Endometrial microvascular endothelial cells (primary cell): ENCODE data around the gene ADAMTSL2. TPM values are rescaled to one million over a fixed set of nuclear protein-coding genes. Genes with fewer than 3 reads are reported as not detected.

Source experiments
- in situ Hi-C: cut with HindIII; loops from 2 replicates; pipeline ENCODE4 v1.10.0; 2017; ENCODE audit warnings: low sequenced_read_pairs, low pct_unique_long_range_greater_than_20kb; ENCODE audit errors: inconsistent ontology term
- total RNA-seq: library from RNA; depleted of rRNA; stranded (reverse); fragments of >200 nt; gene quantifications from one replicate; pipeline ENCODE4 v1.2.3, GENCODE V29; 2015; ENCODE audit errors: inconsistent ontology term

ADAMTSL2 gene
- total RNA-seq, 1 donor from 2014 or later: not detected

- in situ Hi-C loops: no loop called here
Observed at GRCh38 chr9:133606708-133607025, 72.2 kb downstream of the ADAMTSL2 start.

DNA sequence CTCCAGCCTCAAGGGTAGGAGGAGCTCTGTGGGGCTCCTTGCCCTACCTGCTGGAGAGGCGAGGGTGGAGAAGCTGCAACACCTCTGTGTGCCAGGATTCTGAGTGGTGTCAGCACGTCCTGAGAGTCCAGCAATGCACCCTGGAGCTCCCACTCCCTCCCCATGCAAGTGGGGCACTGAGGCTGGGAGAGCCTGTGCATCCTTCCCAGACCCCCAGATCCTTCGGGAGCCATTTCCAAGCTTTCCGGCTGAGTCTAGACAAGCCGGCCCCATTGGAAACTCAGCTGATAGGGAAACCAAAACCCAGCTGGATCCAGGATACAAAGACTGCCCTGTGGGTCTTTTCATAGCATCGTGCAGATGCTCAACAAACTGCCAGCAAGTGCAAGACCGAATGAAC lies 72.9 kb downstream of the ADAMTSL2 start:
- in situ Hi-C loops: no loop called here

DNA sequence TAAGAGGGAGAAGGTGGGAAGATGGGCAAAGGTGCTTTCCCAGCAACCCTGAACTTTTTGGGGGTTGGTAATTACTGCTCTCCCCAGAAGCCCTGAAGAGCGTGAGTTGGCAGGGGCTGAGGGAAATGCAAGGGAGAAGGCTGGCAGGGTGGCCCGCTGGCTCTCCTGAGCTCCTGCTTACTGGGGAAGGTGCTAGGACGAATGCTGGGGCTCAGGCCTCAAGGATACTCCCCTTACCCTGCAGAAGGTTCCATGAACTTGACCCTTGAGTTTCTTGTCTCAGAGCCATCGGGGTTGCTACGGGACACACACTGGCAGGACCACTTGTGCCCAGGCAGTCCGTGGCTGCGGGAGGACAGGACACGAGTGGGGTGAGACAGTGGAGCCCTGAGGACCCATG lies 73.5 kb downstream of the ADAMTSL2 start:
- in situ Hi-C loops: no loop called here

DNA sequence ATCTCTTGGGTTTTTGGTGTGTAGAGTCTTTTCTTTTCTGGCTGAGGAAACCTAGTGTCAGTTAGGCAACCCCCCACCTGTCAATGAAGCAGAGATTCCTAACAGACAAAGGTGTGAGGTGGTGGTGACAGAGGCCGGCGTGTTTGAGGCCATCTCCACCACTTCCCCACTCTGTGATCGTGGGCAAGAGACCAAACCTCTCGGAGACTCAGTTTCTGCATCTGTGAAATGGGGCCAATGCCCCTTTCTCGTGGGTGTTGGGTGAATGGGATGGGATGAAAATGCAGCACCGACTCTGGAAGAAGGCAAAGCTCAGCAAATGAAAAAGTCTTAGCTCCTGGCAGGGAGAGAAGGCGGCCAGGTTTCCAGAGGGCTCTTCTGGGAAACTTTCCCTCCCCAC lies 73.9 kb downstream of the ADAMTSL2 start:
- in situ Hi-C loops: no loop called here

GRCh38 chr9:133608889-133609288 lies 74.4 kb downstream of the ADAMTSL2 start:
- in situ Hi-C loops: no loop called here

- in situ Hi-C loops: no loop called here
Observed at GRCh38 chr9:133609311-133610098, 75.0 kb downstream of the ADAMTSL2 start, which contains the start of gene FAM163B. TSS of gene FAM163B (minus strand) at chr9:133609389. CDS start at chr9:133580223, 29,166 bp downstream.

GRCh38 chr9:133610845-133611244 lies 76.3 kb downstream of the ADAMTSL2 start:
- in situ Hi-C loops: no loop called here

GRCh38 chr9:133612051-133612450 lies 77.5 kb downstream of the ADAMTSL2 start:
- in situ Hi-C loops: no loop called here

- in situ Hi-C loops: no loop called here
Observed at GRCh38 chr9:133612816-133613215, 78.3 kb downstream of the ADAMTSL2 start.

- in situ Hi-C loops: no loop called here
Observed at GRCh38 chr9:133613432-133613831, 78.9 kb downstream of the ADAMTSL2 start.

GRCh38 chr9:133614056-133614455 lies 79.6 kb downstream of the ADAMTSL2 start:
- in situ Hi-C loops: no loop called here

GRCh38 chr9:133614678-133615077 lies 80.2 kb downstream of the ADAMTSL2 start:
- in situ Hi-C loops: no loop called here

DNA sequence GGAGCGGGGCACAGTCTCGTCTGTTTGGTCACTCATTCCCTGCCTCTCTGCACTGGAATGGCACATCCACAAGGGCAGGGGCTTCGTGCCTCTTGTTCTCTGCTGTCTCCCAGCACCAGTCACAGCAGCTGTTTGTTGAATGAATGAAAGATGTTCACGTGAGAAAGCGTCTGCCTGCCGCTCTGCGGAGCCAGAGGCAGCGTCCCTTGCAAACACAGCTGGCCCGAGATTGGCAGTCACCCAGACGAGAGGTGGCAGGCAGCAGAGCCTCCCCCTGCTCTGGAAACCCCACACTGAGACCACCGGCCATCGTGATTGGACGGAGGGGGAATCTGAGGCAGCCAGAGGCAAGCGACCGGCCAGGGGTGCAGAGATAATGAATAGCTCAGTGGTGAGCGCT lies 80.7 kb downstream of the ADAMTSL2 start:
- in situ Hi-C loops: no loop called here

GRCh38 chr9:133615606-133616188 lies 81.2 kb downstream of the ADAMTSL2 start:
- in situ Hi-C loops: no loop called here

- in situ Hi-C loops: no loop called here
Observed at GRCh38 chr9:133616643-133617405, 82.3 kb downstream of the ADAMTSL2 start.

- in situ Hi-C loops: no loop called here
Observed at GRCh38 chr9:133618726-133619125, 84.2 kb downstream of the ADAMTSL2 start.

DNA sequence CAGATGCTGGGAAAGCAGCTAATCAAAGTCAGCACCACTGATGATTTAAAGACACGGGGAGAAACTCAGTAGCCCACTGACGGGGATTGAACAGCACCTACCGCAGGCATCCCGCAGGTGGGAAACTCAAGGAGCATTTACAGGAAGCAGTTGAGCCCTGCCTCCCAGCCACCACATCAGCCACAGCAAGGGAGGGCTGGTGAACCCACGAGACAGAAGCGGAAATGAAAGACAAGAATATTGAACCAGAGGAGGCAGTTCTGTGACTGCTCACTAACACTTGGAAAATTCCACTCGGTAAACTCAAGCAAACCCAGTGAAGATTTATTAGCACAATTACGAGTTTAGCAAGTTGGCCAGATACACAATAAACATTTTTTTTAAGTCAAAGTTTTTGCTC lies 85.3 kb downstream of the ADAMTSL2 start:
- in situ Hi-C loops: no loop called here

DNA sequence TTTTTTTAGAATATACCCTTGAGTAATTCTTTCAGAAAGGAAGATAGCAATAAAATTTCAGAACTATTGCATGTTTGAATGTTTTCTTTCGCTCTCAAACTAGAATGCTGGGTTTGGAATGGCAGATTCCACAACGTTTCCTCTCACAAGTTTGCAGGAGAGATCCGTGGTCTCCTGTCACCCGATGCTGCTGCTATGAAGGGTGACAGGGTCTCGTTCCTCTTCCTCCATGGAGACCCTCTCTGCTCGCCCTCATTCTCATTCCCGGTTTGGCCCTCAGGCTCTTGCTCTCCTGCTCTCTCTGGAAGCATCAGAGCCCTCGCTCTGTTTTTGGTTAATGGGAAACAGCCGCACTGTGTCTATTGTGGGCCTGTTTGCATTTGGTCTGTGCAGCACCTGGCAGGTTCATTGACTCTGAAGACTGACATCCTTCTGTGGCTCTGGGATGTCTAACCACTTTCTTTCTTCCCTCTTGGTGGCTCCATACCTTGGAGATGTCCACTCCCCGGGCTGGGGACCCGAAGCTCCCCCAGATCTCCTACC lies 87.3 kb downstream of the ADAMTSL2 start:
- in situ Hi-C loops: no loop called here

DNA sequence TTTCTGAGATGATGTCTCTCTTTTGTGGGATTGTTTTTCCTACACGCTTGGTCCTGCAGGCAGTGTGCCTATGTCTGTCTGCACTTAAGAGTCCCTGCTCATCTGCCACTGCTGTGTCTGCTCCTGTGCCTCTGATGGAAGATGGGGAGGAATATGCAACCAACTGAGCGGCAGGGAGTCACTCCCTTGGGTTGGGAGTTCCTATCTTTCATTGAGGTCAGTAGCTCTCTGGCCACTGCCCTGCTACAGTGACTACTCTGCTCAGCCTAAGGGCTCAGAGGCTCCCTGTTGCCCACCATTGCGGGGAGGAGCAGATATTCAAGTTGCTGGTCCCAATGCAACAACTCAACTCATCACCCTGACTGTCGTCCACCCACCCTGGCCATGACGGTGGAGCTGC lies 88.1 kb downstream of the ADAMTSL2 start:
- in situ Hi-C loops: no loop called here
